CD14-positive monocyte (primary cell): Measurements from ENCODE around the gene SAMHD1. TPM values are rescaled to one million over a fixed set of nuclear protein-coding genes. Genes with fewer than 3 reads are reported as not detected.

Experiments used
- DNase-seq, 3 donors: peaks; one replicate each; pipeline ENCODE4 v3.0.0-alpha.2; 2011 to 2022
- H2AFZ ChIP-seq: 2 replicates; pipeline ENCODE4 v1.6.0; 2012; ENCODE audit warnings: mild to moderate bottlenecking, low read depth, low read length, inconsistent platforms; ENCODE audit not compliant: insufficient read depth, poor library complexity, severe bottlenecking
- H3K27ac ChIP-seq, 2 donors: 1 replicate in 1 of 2; 2 replicates in 1 of 2; pipeline ENCODE4 v1.5.1; 2012 to 2013; ENCODE audit warnings: low read length in 2 of 2, control low read depth in 1 of 2, inconsistent platforms in 1 of 2, low read depth in 1 of 2, mild to moderate bottlenecking in 1 of 2
- H3K27me3 ChIP-seq, 2 donors: one replicate each; pipeline versions ENCODE4 v1.6.0 to v1.6.1; 2011 to 2013; ENCODE audit warnings: low read length in 2 of 2; ENCODE audit not compliant: control insufficient read depth in 2 of 2, insufficient read depth in 2 of 2
- H3K36me3 ChIP-seq, 2 donors: replicated peaks in 1 of 2; 1 replicate in 1 of 2; 2 replicates in 1 of 2; pipeline versions ENCODE4 v1.5.1 to v1.6.1; 2012 to 2013; ENCODE audit warnings: low read length in 2 of 2, control low read depth in 1 of 2, inconsistent platforms in 1 of 2, mild to moderate bottlenecking in 1 of 2; ENCODE audit not compliant: insufficient read depth in 2 of 2, control insufficient read depth in 1 of 2
- H3K4me1 ChIP-seq, 2 donors: 1 replicate in 1 of 2; 2 replicates in 1 of 2; pipeline versions ENCODE4 v1.5.1 to v1.6.1; 2012 to 2013; ENCODE audit warnings: low read length in 2 of 2, control low read depth in 1 of 2, inconsistent platforms in 1 of 2, mild to moderate bottlenecking in 1 of 2, moderate library complexity in 1 of 2; ENCODE audit not compliant: insufficient read depth in 2 of 2, control insufficient read depth in 1 of 2
- H3K4me2 ChIP-seq: replicated peaks from 2 replicates; pipeline ENCODE3; 2012; ENCODE audit warnings: low read length, moderate library complexity, mild to moderate bottlenecking; ENCODE audit not compliant: poor library complexity, severe bottlenecking; ENCODE audit errors: extremely low read depth
- H3K4me3 ChIP-seq, 3 experiments: fragments of 200-600 bp in 1 of 3; sonication (generic) in 1 of 3; replicated peaks in 1 of 3; 1 replicate in 2 of 3; 2 replicates in 1 of 3; pipeline ENCODE4 v1.5.1; 2011 to 2013; ENCODE audit warnings: low read length in 3 of 3, mild to moderate bottlenecking in 3 of 3, control low read depth in 2 of 3, low read depth in 2 of 3, inconsistent platforms in 1 of 3, moderate library complexity in 1 of 3
- H3K79me2 ChIP-seq: 2 replicates; pipeline ENCODE4 v1.6.0; 2012; ENCODE audit warnings: mild to moderate bottlenecking, control low read depth, inconsistent platforms, low read length, moderate library complexity; ENCODE audit not compliant: insufficient read depth
- H3K9ac ChIP-seq: 2 replicates; pipeline ENCODE4 v1.6.0; 2017; ENCODE audit warnings: low read length, mild to moderate bottlenecking; ENCODE audit not compliant: insufficient read depth, poor library complexity, severe bottlenecking
- H3K9me3 ChIP-seq, 2 donors: replicated peaks in 1 of 2; 1 replicate in 1 of 2; 2 replicates in 1 of 2; pipeline versions ENCODE4 v1.5.1 to v1.6.1; 2012 to 2013; ENCODE audit warnings: low read length in 2 of 2, control low read depth in 1 of 2; ENCODE audit not compliant: control insufficient read depth in 1 of 2, insufficient read depth in 1 of 2
- H4K20me1 ChIP-seq: 2 replicates; pipeline ENCODE4 v1.6.0; 2012; ENCODE audit warnings: mild to moderate bottlenecking, low read length, control low read depth, moderate library complexity; ENCODE audit not compliant: insufficient read depth
- H3K27ac Mint-ChIP-seq, 7 donors: one replicate each; pipeline ENCODE4 v1.8.0; 2020; ENCODE audit warnings: mild to moderate bottlenecking in 7 of 7, mixed read lengths in 7 of 7, moderate library complexity in 6 of 7, inconsistent platforms in 2 of 7
- H3K27me3 Mint-ChIP-seq, 3 donors: one replicate each; pipeline ENCODE4 v1.8.0; 2021 to 2022; ENCODE audit warnings: low read depth in 3 of 3, mild to moderate bottlenecking in 3 of 3, mixed read lengths in 3 of 3, moderate library complexity in 3 of 3, inconsistent platforms in 1 of 3
- H3K36me3 Mint-ChIP-seq, 2 donors: one replicate each; pipeline ENCODE4 v1.8.0; 2020; ENCODE audit warnings: mixed read lengths in 2 of 2, inconsistent platforms in 1 of 2, mild to moderate bottlenecking in 1 of 2
- H3K4me1 Mint-ChIP-seq: one replicate; pipeline ENCODE4 v1.8.0; 2020; ENCODE audit warnings: mild to moderate bottlenecking, mixed read lengths
- H3K4me3 Mint-ChIP-seq, 2 donors: one replicate each; pipeline ENCODE4 v1.8.0; 2020; ENCODE audit warnings: mild to moderate bottlenecking in 2 of 2, mixed read lengths in 2 of 2, moderate library complexity in 1 of 2
- H3K9me3 Mint-ChIP-seq, 7 donors: one replicate each; pipeline ENCODE4 v1.8.0; 2020 to 2022; ENCODE audit warnings: mixed read lengths in 7 of 7, mild to moderate bottlenecking in 6 of 7, moderate library complexity in 6 of 7, inconsistent platforms in 2 of 7
- WGBS: methylation state at CpG from one replicate; pipeline ENCODE4 v1.1.5; 2013; ENCODE audit warnings: missing lambda C conversion rate; ENCODE audit not compliant: insufficient coverage; 5-methylcytosine and 5-hydroxymethylcytosine counted together
- intact Hi-C, 2 donors: fragments of 100-400 bp; cut with micrococcal nuclease; formaldehyde crosslinking; loops; one replicate each; pipeline versions ENCODE4 v1.15.0 to v1.15.1; 2023
- polyA plus RNA-seq, 3 donors: library from polyadenylated mRNA; depleted of rRNA in 1 of 3; unstranded in 2 of 3; stranded (reverse) in 1 of 3; fragments of 300-500 nt in 2 of 3; fragments of >200 nt in 1 of 3; fragmentation: Illumina TruSeq in 2 of 3; gene quantifications; 1 replicate in 2 of 3; 2 replicates in 1 of 3; pipeline ENCODE4 v1.2.3, GENCODE V29; 2012 to 2021
- TF ChIP-seq, protein P1 (sequence below): fragments of 200-600 bp; IDR thresholded peaks from one replicate; pipeline ENCODE4 v1.8.0; 2022; ENCODE audit warnings: antibody characterized with exemption, mild to moderate bottlenecking

SAMHD1 gene
- polyA plus RNA-seq, 3 donors, result 232 to 796 (median 590) TPM

DNA sequence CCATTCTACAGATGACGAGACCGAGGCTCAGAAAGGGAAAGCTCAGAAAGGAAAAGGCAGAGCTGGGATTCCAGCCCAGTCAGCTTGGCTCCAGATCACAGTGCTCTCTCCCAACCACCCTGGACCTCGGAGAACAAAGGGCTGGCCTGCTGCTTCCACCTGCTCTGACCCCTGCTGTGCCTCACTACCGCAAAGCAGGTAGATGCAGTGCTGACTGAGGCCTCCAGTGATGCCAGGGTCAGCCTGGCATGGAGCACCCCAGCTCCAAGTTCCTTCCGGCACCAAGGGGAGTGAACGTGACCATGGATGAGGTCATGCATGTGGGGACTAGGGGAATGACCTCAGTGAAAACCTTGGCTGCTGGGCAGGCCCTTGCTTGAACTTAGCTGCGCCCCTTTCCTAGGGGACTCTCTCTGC lies 96.3 kb downstream of the SAMHD1 start:
- DNase-seq, result no peak
- WGBS, result 89% methylated on average over 6 of the region's 7 CpGs
- intact Hi-C loops, result no loop called here
- no peak overlapping the region for H3K27ac ChIP-seq
- no peak overlapping the region for H3K9ac ChIP-seq
- no peak overlapping the region for H3K4me3 ChIP-seq
- Mint-ChIP-seq H3K9me3 (peaks cover 0 to 5% (median 3%) of the 10 kb centered on the region in 7 donors), H3K36me3 (peaks cover 12 to 19% of the 10 kb centered on the region in 2 donors), H3K27me3 (peaks cover 0 to 4% (median 3%) of the 10 kb centered on the region in 3 donors), H3K4me1 (peaks cover 40% of the 10 kb centered on the region), H3K27ac (no peak overlapping the region), H3K4me3 (no peak overlapping the region)
- peaks cover 10% of the 10 kb centered on the region in 2 donors for H3K4me1 ChIP-seq
- no peaks in the 10 kb centered on the region for H3K9me3 ChIP-seq
- TF ChIP-seq, protein P1, sequence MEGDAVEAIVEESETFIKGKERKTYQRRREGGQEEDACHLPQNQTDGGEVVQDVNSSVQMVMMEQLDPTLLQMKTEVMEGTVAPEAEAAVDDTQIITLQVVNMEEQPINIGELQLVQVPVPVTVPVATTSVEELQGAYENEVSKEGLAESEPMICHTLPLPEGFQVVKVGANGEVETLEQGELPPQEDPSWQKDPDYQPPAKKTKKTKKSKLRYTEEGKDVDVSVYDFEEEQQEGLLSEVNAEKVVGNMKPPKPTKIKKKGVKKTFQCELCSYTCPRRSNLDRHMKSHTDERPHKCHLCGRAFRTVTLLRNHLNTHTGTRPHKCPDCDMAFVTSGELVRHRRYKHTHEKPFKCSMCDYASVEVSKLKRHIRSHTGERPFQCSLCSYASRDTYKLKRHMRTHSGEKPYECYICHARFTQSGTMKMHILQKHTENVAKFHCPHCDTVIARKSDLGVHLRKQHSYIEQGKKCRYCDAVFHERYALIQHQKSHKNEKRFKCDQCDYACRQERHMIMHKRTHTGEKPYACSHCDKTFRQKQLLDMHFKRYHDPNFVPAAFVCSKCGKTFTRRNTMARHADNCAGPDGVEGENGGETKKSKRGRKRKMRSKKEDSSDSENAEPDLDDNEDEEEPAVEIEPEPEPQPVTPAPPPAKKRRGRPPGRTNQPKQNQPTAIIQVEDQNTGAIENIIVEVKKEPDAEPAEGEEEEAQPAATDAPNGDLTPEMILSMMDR, result no peak
- no peaks in the 10 kb centered on the region for H3K79me2 ChIP-seq
- no peaks in the 10 kb centered on the region for H3K27me3 ChIP-seq
- H2AFZ ChIP-seq, result no peak overlapping the region
- H4K20me1 ChIP-seq, result peaks cover 66% of the 10 kb centered on the region
- no peak overlapping the region for H3K4me2 ChIP-seq
- H3K36me3 ChIP-seq, result peaks cover 3 to 7% of the 10 kb centered on the region in 2 donors

DNA sequence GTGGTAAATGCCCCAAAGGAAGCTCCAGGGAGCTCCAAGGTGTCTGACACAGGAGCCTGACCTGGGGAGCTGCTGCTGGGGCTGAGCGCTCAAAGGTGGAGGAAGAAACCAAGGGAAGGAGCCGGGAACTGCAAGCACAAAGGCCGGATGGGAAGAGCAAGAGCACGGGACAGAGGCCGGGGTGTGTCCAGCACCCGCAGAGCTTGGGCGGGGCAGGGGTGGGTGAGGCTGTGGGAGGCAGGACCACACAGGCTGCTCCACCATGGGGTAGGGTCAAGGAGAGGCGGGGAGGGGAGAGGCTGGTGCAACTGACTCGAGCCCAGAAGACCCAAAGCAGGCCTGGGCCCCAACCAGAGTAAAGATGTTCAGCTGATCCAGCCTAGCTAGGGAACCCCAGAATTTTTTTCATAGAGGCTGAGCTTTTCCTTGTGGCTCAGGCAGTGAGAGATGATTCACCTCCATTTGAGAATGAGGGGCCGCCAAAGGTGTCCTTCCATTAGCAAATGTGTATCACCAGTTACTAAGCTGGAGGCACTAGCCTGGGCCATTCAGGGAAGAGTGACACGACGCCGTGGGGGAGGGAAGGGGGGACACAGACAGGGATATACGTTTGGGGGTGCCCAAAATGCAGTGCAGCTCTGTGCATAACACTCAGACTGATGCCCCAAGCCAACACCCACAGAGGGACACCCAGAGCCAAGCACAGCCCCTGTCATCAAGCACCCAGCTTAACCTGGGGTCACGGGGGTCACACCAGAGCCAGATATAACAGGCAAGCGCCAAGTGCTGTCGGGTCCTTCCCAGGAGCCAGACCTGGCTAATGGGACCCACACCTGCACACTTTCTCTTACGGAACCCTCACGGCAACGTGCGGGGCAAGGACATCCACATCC lies 96.9 kb downstream of the SAMHD1 start:
- H3K27ac Mint-ChIP-seq, result peak overlapping the region in 2 of 7 donors; percentile 3 to 66
- no peaks in the 10 kb centered on the region for H3K79me2 ChIP-seq

More for the DNA sequence above, 96.9 kb downstream of the SAMHD1 start:
- H3K9me3 Mint-ChIP-seq, result peaks cover 0 to 5% (median 3%) of the 10 kb centered on the region in 7 donors
- Histone ChIP-seq H3K4me1 (peaks cover 10% of the 10 kb centered on the region in 2 donors), H4K20me1 (peaks cover 60% of the 10 kb centered on the region), H3K27ac (no peak overlapping the region), H2AFZ (no peak overlapping the region), H3K4me3 (no peak overlapping the region), H3K9me3 (no peaks in the 10 kb centered on the region), H3K4me2 (no peak overlapping the region), H3K36me3 (peaks cover 3 to 7% of the 10 kb centered on the region in 2 donors), H3K27me3 (no peaks in the 10 kb centered on the region), H3K9ac (no peak overlapping the region)
- peaks cover 0 to 4% (median 0%) of the 10 kb centered on the region in 3 donors for H3K27me3 Mint-ChIP-seq
- TF ChIP-seq, protein P1, result no peak
- no peak for DNase-seq
- WGBS, result 96% methylated on average over 14 of the region's 21 CpGs
- H3K4me1 Mint-ChIP-seq, result peaks cover 36% of the 10 kb centered on the region
- H3K36me3 Mint-ChIP-seq, result peaks cover 12 to 16% of the 10 kb centered on the region in 2 donors
- H3K4me3 Mint-ChIP-seq, result no peak overlapping the region
- intact Hi-C loops, result no loop called here
